ENCODE results near the gene TRIM41.
"Not testable (repeated sequence)": the region's sequence is repeated elsewhere in the genome, so short reads cannot be mapped to it uniquely, and the experiment has no call there.

Gene TRIM41

GRCh38 chr5:181281077-181281983 is 58.2 kb downstream of the TRIM41 start:
- DNase-seq (ENCODE audit: extremely low read depth, low read depth): no peak
- no peak for TF ChIP-seq CTCF (IDR thresholded peaks at IDR 0.05; ENCODE audit: low read depth, low read length)

DNA sequence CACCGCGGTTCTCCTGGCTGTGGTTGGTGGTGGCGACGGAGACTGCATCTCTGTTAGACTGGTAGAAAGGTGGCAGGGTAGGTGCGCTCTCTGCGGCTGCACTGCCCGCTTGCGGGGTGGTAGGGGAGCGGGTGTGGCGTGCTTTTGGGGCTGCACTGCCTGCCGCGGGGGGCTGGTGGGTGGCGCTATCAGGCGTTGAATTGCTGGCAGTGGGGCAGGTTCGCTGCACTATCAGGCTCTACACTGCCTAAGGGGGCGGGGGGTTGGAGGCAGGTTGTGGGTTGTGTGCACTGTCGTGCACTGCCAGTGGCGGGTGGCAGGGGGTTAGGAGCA is 58.9 kb downstream of the TRIM41 start:
- no peak for DNase-seq (ENCODE audit: extremely low read depth, low read depth)
- no peak for TF ChIP-seq CTCF (IDR thresholded peaks at IDR 0.05; ENCODE audit: low read depth, low read length)

GRCh38 chr5:181282415-181282814 is 59.3 kb downstream of the TRIM41 start:
- DNase-seq (ENCODE audit: extremely low read depth, low read depth): not testable (repeated sequence)

DNA sequence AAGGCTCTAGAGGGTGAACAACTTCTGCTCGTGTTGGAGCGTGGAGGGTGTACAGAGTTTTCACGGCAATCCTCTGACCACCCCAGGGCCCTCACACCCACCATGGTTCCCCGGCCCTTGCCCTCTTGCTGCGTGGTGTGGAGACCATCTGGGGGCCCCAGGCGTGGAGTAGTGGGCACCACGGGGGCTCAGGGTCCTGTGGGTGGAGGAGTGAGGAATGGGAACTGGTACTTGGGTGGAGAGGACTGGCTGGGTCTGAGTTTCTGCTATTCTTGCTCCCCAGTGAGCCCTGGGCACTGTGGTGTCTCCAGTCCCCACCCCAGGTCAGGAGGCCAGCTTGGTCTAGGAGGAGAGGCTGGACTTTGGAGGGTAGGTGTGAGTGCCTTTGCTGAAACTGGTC is 59.8 kb downstream of the TRIM41 start:
- no peak for DNase-seq (ENCODE audit: extremely low read depth, low read depth)
- TF ChIP-seq CTCF (IDR thresholded peaks at IDR 0.05; ENCODE audit: low read depth, low read length): no peak

GRCh38 chr5:181283347-181283746 is 60.3 kb downstream of the TRIM41 start:
- DNase-seq (ENCODE audit: extremely low read depth, low read depth): no peak
- no peak for TF ChIP-seq CTCF (IDR thresholded peaks at IDR 0.05; ENCODE audit: low read depth, low read length)

DNA sequence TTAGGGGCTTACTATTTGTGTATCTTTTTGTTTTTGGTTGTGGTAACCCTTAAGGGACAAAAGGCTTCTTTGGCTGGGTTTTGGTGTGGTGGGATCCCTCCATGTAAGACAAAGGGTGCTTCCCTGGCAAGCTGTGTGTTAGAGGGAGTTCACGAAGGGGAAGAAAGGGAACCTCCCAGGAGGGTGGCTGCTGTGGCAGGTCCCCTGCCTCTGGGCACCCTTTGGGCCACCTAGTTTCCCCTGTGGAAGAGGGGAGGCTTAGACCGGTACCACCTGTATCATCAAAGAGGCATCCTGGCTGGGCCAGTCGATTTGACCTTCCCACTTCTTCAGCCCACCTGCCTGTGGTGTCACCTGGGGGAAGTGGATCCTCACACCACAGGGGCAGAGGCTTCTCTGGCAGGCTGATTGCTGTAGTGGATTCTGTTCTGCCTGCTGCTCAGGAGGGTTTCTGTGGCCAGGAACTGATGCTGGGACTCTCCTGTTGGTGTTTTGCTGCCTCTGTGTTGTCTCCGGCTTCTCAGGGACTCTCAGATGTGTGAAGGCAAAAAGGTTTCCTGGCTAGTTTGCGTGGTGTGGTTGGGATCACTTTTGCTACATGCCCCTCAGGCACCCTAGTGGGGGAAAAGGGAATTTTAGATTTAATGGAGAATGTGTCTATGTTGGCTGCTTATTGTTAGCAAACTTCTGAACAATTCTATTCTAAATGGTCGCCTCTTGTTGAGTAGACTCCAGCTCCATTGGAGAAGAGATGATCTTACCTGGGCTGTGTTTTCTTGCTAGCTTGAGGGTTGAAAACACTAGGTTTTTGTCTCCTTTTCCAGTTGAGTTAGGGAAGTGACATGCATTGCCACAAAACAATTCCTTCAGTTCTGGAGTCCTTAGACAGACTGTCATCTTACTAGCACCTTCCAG is 61.0 kb downstream of the TRIM41 start:
- DNase-seq (ENCODE audit: extremely low read depth, low read depth): not testable (repeated sequence)
